Stimulated activated CD4-positive, alpha-beta T cell treated with anti-CD3 and anti-CD28 coated beads, Interleukin-2, amount 100 ng/mL, for 4 hours (primary cell): ENCODE data around the gene AUH.

Experiments used
- DNase-seq: peaks from one replicate; pipeline ENCODE4 v3.0.0-alpha.2; 2020; ENCODE audit warnings: low read depth

The AUH gene

GRCh38 chr9:91245431-91246313 is 116.0 kb downstream of the AUH start:
- no peak for DNase-seq

- DNase-seq = no peak
These were observed 118.7 kb downstream of the AUH start for GRCh38 chr9:91243029-91243428.

GRCh38 chr9:91241909-91242308 is 119.8 kb downstream of the AUH start:
- DNase-seq = no peak

DNA sequence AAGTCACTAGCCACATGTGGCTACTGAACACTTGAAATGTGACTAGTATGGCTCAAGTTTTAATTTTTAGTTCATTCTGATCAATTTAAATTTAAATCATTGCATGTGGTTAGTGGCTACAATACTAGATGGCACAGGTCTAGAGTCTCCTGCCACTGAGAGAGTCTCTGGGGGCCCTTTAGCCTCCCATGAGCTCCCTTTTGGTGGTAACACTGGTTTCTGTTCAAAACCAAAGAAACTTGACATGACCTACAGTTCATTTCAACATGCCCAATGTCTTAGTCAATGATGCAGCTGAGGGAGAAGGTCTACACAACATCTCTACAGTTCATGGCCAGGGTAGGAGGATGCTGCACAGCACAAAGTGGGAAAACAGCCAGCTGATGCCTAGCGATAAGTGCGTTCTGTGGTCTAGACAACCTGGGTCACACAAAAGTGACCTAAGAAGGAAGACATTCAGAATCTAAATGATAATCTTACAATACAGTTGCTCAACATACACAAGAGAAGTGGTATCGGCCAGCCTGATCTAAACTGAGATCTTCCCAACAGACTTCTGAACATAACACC is 121.0 kb downstream of the AUH start:
- DNase-seq = no peak

DNA sequence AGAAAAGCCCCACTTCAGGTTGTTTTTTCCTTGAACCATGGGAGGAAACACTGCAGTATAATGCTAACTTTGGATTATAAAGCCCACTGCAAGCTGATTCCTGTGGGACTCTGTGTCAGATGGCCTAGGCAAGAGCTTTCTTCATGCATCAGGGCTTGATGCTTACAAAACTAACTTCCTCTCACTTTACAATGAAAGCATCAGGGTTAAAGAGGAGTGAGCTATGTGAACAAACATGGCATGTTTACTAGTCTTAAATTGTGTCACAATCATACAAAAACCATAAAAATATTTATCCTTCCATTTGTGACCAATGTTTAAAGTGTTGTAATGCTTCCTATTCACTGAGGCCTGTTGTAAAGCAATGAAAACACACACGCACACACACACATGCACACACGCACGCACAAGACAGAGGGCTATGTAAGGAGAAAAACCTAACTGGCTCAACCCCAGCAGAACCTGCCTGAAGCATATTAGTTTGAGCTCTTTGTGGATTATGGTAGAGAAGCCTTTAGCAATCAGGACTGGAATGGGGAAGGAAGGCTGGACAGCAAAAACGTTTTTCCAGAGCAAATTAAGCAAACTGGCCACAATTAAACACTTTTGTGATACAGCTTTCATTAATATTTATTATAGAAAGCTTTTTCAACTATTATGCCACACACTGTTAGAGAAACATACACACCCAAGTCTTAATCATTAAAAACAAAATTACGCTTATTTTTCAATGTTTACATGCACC is 122.2 kb downstream of the AUH start:
- DNase-seq = no peak

DNA sequence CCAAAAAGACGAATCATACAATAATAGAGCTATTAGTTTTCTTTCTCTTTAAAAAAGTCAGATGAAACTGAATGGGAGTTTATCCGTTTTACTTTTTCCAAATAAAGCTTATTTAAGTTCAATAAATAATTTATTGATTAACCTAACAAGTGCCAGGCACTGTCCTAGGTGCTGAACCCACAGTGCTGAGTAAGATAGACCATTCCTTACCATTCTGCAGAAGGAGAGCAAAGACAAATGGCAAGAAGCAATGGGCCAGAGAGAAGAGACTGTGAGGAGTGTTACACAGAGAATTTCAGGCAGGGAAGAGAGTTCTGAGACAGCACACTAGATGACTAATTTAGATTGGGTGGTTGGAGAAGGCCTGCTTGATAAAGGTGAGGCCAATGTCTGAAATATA is 127.2 kb downstream of the AUH start:
- no peak for DNase-seq

GRCh38 chr9:91231619-91232018 is 130.1 kb downstream of the AUH start:
- no peak for DNase-seq

DNA sequence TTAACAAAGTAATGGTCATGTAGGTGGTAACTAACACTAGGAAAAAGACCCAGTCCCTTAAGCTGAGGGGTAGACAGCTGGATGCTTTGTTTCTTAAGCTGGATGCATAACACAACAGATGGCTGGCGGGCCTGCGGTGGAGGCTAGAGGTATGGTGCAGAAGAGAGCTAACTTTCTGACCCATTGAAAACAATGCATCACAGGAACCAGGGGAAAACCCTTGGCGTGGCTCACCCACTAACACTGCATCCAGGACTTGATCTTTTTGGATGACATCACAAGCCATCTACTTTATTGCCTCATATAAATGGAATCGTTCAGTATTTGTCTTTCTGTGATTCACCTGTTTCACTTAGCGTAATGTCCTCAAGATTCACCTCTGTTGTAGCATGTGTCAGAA is 138.7 kb downstream of the AUH start:
- DNase-seq = no peak

- DNase-seq = no peak
These were observed 139.3 kb downstream of the AUH start for GRCh38 chr9:91222457-91222856.

DNA sequence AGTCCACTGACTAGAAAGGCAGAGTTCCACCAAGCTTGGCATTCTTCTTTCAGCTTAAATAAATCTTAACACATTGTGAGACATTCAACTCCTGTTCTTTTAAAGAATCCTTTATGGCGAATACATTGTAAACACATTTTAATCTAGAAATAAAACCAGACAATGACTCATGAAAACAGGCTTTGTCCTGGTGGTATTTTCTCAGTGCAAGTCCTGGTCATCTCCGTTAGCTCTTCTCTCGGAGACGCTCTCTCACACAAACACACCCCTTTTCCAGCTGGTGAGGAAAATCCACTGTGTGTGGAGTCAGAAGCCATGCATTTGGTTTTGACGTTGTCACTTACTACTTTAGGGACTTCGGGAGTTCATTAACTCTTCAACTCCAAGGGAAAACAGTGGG is 140.4 kb downstream of the AUH start:
- no peak for DNase-seq

GRCh38 chr9:91220491-91221135 is 141.1 kb downstream of the AUH start:
- DNase-seq = no peak

GRCh38 chr9:91220021-91220420 is 141.7 kb downstream of the AUH start:
- DNase-seq = no peak

DNA sequence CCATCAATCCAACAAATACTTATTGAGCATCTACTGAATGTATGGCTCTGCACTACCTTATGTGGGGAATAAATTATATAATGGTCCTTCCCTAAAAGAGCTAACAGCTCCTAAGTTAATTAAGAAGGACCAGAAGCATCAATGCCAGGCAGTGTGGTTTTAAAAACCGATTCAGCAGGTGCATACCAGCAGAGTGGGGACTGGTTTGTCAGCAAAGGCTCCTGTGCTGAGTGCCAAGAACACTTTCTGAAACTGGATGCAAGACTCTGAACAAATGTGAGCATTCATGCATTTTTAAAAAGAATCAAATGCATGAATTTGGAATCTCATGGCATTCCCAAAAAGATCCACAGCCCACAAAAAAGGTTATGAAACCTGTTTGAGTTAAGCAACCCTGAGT is 142.2 kb downstream of the AUH start:
- DNase-seq = no peak

DNA sequence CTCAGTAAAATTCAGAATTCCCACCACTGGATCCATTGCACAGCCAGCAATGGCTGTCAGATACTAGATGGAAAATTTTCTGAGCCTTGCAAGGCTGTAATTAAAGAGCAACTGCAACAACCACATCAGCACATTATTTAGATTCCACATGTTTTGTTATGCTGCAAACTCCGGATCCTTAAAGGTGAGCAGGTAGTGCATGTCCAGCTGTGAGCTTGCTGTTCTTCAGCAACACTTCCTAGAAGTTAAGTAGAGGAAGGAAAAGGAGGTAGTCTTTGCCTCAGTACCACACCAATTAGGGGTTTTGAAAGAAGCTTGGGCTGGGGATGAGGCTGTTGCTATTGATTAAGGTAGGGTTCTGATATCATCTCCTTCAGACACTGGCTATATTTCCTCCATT is 144.3 kb downstream of the AUH start:
- DNase-seq = no peak

- DNase-seq = no peak
These were observed 146.9 kb downstream of the AUH start for GRCh38 chr9:91214867-91215266.

- DNase-seq = no peak
These were observed 147.6 kb downstream of the AUH start for GRCh38 chr9:91214086-91214485.

DNA sequence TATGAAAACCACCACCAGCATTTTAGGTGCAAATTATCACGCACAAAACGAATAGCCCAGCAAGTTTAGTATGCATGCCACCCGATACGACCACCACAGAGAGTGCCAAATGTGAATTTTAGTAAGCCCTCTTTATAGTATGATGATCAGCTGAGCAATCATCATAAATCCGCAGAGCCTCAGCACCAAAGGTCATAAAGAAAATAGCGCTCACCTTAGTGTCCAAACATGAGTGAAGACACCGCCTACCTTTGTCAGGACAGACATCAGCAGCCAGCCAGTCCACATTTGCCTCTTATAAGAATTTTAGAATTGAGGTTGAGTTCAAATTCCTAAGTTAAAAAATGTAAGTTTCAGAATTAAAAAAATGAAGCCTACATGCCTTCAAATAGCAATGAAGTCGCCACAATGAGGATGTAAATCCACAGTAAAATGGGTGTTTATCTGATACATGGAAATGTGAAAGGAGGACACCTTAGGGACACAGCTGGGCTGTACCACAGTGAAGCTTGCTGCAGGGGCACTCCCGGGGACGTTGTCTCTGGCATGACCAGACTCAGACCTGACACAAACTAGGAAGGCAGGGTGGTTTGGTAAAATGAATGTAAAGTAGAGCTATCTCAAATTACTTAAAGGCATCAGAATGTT is 149.0 kb downstream of the AUH start:
- no peak for DNase-seq

GRCh38 chr9:91211919-91212318 is 149.8 kb downstream of the AUH start:
- DNase-seq = no peak

GRCh38 chr9:91211414-91211813 is 150.3 kb downstream of the AUH start:
- no peak for DNase-seq

GRCh38 chr9:91210318-91210717 is 151.4 kb downstream of the AUH start:
- DNase-seq = no peak

GRCh38 chr9:91208837-91209236 is 152.9 kb downstream of the AUH start:
- no peak for DNase-seq

GRCh38 chr9:91208419-91208745 is 153.3 kb downstream of the AUH start:
- no peak for DNase-seq
